CD4-positive, alpha-beta T cell treated with Interleukin-4 for 4 hours (primary cell): ENCODE data around the gene PACS1.
A peak's percentile ranks its signal among the peaks of the same experiment; 100 is the strongest.
"Not testable (repeated sequence)": the region's sequence is repeated elsewhere in the genome, so short reads cannot be mapped to it uniquely, and the experiment has no call there.

Experiments
- DNase-seq: peaks from one replicate; pipeline ENCODE4 v3.0.0-alpha.2; 2020

Gene PACS1

GRCh38 chr11:66069715-66070603 lies at the start of gene PACS1:
Gene PACS1 (plus strand): TSS chr11:66070272. CDS start chr11:66070487, 215 bp downstream.
- peak; percentile 77 for DNase-seq

GRCh38 chr11:66020618-66021357 lies 49.3 kb upstream of the PACS1 start:
- no peak for DNase-seq

- DNase-seq: peak; percentile 51
Observed at GRCh38 chr11:66022401-66023185, 47.5 kb upstream of the PACS1 start.

- DNase-seq: not testable (repeated sequence)
Observed at GRCh38 chr11:66023186-66023440, 47.0 kb upstream of the PACS1 start.

- no peak for DNase-seq
Observed at GRCh38 chr11:66026017-66026529, 44.0 kb upstream of the PACS1 start, which contains the start of gene CATSPER1. Gene CATSPER1 (minus strand): TSS chr11:66026479. CDS start chr11:66026379, 100 bp downstream.

- DNase-seq: no peak
Observed at GRCh38 chr11:66032957-66033735, 36.9 kb upstream of the PACS1 start.

- DNase-seq: no peak
Observed at GRCh38 chr11:66035653-66036333, 34.3 kb upstream of the PACS1 start.

GRCh38 chr11:66036334-66036710 lies 33.8 kb upstream of the PACS1 start:
- DNase-seq: no peak

GRCh38 chr11:66037327-66037726 lies 32.7 kb upstream of the PACS1 start:
- DNase-seq: no peak

GRCh38 chr11:66039765-66040164 lies 30.3 kb upstream of the PACS1 start:
- no peak for DNase-seq

- DNase-seq: no peak
Observed at GRCh38 chr11:66042227-66042995, 27.7 kb upstream of the PACS1 start.

GRCh38 chr11:66042996-66043906 lies 26.8 kb upstream of the PACS1 start:
- DNase-seq: no peak

GRCh38 chr11:66044757-66045156 lies 25.3 kb upstream of the PACS1 start:
- peak; percentile 73 for DNase-seq

GRCh38 chr11:66045177-66045639 lies 24.9 kb upstream of the PACS1 start:
- peak; percentile 79 for DNase-seq

- no peak for DNase-seq
Observed at GRCh38 chr11:66046901-66047300, 23.2 kb upstream of the PACS1 start.

GRCh38 chr11:66047541-66048365 lies 22.3 kb upstream of the PACS1 start:
- DNase-seq: no peak

GRCh38 chr11:66048547-66049323 lies 21.3 kb upstream of the PACS1 start, which contains the start of gene GAL3ST3:
Gene GAL3ST3 (minus strand): TSS chr11:66049161. CDS start chr11:66045415, 3,746 bp downstream.
- DNase-seq: no peak
